ENCODE data around the gene WLS. TPM values are rescaled to one million over a fixed set of nuclear protein-coding genes. Genes with fewer than 3 reads are reported as not detected.

The WLS gene
- total RNA-seq, 2 experiments from 2014 or later: 0.22 to 0.52 TPM

DNA sequence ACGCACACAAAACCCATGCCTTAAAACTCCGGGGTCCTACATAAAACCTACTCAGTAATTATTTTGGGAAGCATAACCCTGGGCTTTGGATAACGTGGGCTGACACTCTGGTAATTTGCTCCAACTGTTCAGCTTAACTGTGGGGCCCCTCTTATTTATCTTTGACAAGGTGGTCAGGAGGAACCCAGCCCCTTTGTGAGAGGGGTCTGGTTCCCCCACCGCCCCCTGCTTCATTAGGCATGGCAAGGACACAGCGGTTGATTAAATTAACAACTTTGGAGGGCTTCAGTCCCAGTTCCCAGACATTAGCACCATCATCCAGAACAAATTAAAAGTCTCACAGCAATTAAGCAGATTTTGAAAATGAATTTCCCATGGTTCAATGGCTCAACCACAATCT, 14.7 kb downstream of the WLS start:
- Histone ChIP-seq H3K4me3 (ENCODE audit: low read length) (no peak overlapping the region), H3K27me3 (ENCODE audit: control insufficient read depth in 1 of 2, insufficient read depth in 2 of 2, low read length in 2 of 2) (no peaks in the 10 kb centered on the region), H3K9me3 (ENCODE audit: control insufficient read depth in 1 of 2, insufficient read depth in 1 of 2, low read length in 2 of 2) (no peaks in the 10 kb centered on the region), H3K4me1 (ENCODE audit: insufficient read depth, low read length) (no peaks in the 10 kb centered on the region), H3K36me3 (ENCODE audit: insufficient read depth, low read length) (no peaks in the 10 kb centered on the region), H3K27ac (ENCODE audit: low read depth in 1 of 2, low read length in 2 of 2) (no peak overlapping the region)
- TF ChIP-seq CTCF (IDR thresholded peaks at IDR 0.05): no peak
- ChIA-PET CTCF (no interaction called here), POLR2A (no interaction called here)
- DNase-seq: no peak
- intact Hi-C loops (cut with DNase I, micrococcal nuclease): no loop called here
- Mint-ChIP-seq H3K4me3 (no peak overlapping the region), H3K4me1 (ENCODE audit: low read depth) (no peaks in the 10 kb centered on the region), H3K9me3 (no peaks in the 10 kb centered on the region), H3K36me3 (ENCODE audit: low read depth) (no peaks in the 10 kb centered on the region), H3K27ac (no peak overlapping the region), H3K27me3 (peaks cover 3% of the 10 kb centered on the region)
- ATAC-seq (ENCODE audit: poor library complexity): no peak

GRCh38 chr1:68217060-68217554, 15.2 kb downstream of the WLS start:
- ATAC-seq (ENCODE audit: poor library complexity): no peak
- ChIA-PET POLR2A (no interaction called here), CTCF (no interaction called here)
- Mint-ChIP-seq H3K4me1 (ENCODE audit: low read depth) (no peaks in the 10 kb centered on the region), H3K36me3 (ENCODE audit: low read depth) (no peaks in the 10 kb centered on the region), H3K4me3 (no peak overlapping the region), H3K9me3 (no peaks in the 10 kb centered on the region), H3K27me3 (peaks cover 3% of the 10 kb centered on the region), H3K27ac (no peak overlapping the region)
- Histone ChIP-seq H3K4me3 (ENCODE audit: low read length) (no peak overlapping the region), H3K27me3 (ENCODE audit: control insufficient read depth in 1 of 2, insufficient read depth in 2 of 2, low read length in 2 of 2) (no peaks in the 10 kb centered on the region), H3K4me1 (ENCODE audit: insufficient read depth, low read length) (no peaks in the 10 kb centered on the region), H3K36me3 (ENCODE audit: insufficient read depth, low read length) (no peaks in the 10 kb centered on the region), H3K27ac (ENCODE audit: low read depth in 1 of 2, low read length in 2 of 2) (no peak overlapping the region), H3K9me3 (ENCODE audit: control insufficient read depth in 1 of 2, insufficient read depth in 1 of 2, low read length in 2 of 2) (no peaks in the 10 kb centered on the region)
- TF ChIP-seq CTCF (IDR thresholded peaks at IDR 0.05): no peak
- DNase-seq: no peak
- intact Hi-C loops (cut with DNase I, micrococcal nuclease): no loop called here

DNA sequence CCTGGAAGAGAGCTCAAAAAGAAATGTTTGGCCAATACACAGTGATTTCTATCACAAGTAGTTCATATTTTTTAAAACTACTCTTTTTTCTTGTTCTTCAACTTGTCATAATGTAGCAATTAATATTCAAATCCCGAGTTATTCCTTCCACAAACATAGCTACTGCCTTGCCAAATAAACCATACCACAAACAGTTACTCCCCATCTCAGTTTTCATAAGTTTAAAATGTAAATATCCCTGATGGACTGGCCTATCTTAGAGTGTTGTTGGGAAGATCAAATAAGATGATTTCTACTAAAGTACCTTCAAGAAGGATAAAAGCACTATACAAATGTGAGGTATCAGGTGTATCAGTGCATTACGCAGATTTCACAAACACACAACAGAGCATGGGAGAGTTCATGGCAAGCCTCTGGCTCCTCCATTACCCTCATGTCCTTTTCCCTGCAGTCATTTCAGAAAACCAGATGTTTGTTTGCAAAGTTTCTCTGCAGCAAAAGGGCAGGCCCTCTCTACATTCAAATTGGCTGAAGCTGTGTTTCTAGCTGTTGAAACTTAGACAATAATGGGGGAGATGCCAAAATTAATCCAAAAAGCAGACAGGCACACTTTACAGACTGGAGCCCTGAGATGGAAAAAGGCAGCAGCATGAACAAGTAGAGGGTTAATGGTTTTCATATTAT, 16.1 kb downstream of the WLS start:
- ChIA-PET POLR2A (no interaction called here), CTCF (no interaction called here)
- Mint-ChIP-seq H3K27me3 (no peaks in the 10 kb centered on the region), H3K27ac (no peak overlapping the region), H3K4me3 (no peak overlapping the region), H3K9me3 (peaks cover 1% of the 10 kb centered on the region), H3K36me3 (ENCODE audit: low read depth) (no peaks in the 10 kb centered on the region), H3K4me1 (ENCODE audit: low read depth) (no peaks in the 10 kb centered on the region)
- Histone ChIP-seq H3K27me3 (ENCODE audit: control insufficient read depth in 1 of 2, insufficient read depth in 2 of 2, low read length in 2 of 2) (no peaks in the 10 kb centered on the region), H3K4me1 (ENCODE audit: insufficient read depth, low read length) (no peaks in the 10 kb centered on the region), H3K36me3 (ENCODE audit: insufficient read depth, low read length) (no peaks in the 10 kb centered on the region), H3K27ac (ENCODE audit: low read depth in 1 of 2, low read length in 2 of 2) (no peak overlapping the region), H3K9me3 (ENCODE audit: control insufficient read depth in 1 of 2, insufficient read depth in 1 of 2, low read length in 2 of 2) (no peaks in the 10 kb centered on the region), H3K4me3 (ENCODE audit: low read length) (no peak overlapping the region)
- intact Hi-C loops (cut with DNase I, micrococcal nuclease): no loop called here
- ATAC-seq (ENCODE audit: poor library complexity) (no peak), DNase-seq (no peak)
- no peak for TF ChIP-seq CTCF (IDR thresholded peaks at IDR 0.05)

All from CD4-positive, alpha-beta T cell (primary cell).